NB4 (cell line): ENCODE results near the gene GPN3.
A peak's percentile ranks its signal among the peaks of the same experiment; 100 is the strongest.
"Not testable (repeated sequence)": the region's sequence is repeated elsewhere in the genome, so short reads cannot be mapped to it uniquely, and the experiment has no call there.

Experiments used
- DNase-seq: peaks from one replicate; pipeline ENCODE4 v3.0.0; 2010; ENCODE audit warnings: low read depth
- H3K4me3 ChIP-seq: one replicate; pipeline ENCODE4 v1.5.1; 2011; ENCODE audit warnings: mild to moderate bottlenecking, low read depth, low read length, moderate library complexity
- CTCF ChIP-seq: IDR thresholded peaks from one replicate; pipeline ENCODE4 v1.5.1; 2012; ENCODE audit warnings: low read depth, low read length
- MAX ChIP-seq: IDR thresholded peaks from 2 replicates; pipeline ENCODE4 v1.6.1; 2011; ENCODE audit warnings: low read depth, low read length
- MYC ChIP-seq: IDR thresholded peaks from 2 replicates; pipeline ENCODE4 v1.6.1; 2011; ENCODE audit warnings: low read depth, low read length
- POLR2A ChIP-seq: IDR thresholded peaks from 2 replicates; pipeline ENCODE4 v1.6.1; 2011; ENCODE audit warnings: mild to moderate bottlenecking; ENCODE audit not compliant: insufficient read length; ENCODE audit errors: extremely low read depth

The GPN3 gene

GRCh38 chr12:110451263-110451662 lies 16.8 kb downstream of the GPN3 start:
- no peak for TF ChIP-seq MAX
- no peak for TF ChIP-seq MYC
- TF ChIP-seq POLR2A: no peak
- TF ChIP-seq CTCF: no peak
- no peak overlapping the region for H3K4me3 ChIP-seq
- DNase-seq: no peak

GRCh38 chr12:110449799-110450497 lies 18.1 kb downstream of the GPN3 start, which contains the start of gene ARPC3:
ARPC3 (minus strand) TSS chr12:110450337; CDS start chr12:110450260, 77 bp downstream.
- peak within 1 kb of the TSS; percentile 90 for H3K4me3 ChIP-seq
- TF ChIP-seq CTCF: peak; percentile 93
- TF ChIP-seq MAX: peak; percentile 60; the same call in 1 of the 2 replicates
- TF ChIP-seq MYC: peak; percentile 84
- TF ChIP-seq POLR2A: peak; percentile 73
- DNase-seq: peak; percentile 99

- DNase-seq: no peak
- no peak overlapping the region for H3K4me3 ChIP-seq
- TF ChIP-seq CTCF (no peak), MAX (no peak), POLR2A (no peak), MYC (no peak)
Measured at GRCh38 chr12:110444455-110444854, 23.6 kb downstream of the GPN3 start.

GRCh38 chr12:110436231-110436630 lies 31.8 kb downstream of the GPN3 start:
- no peak overlapping the region for H3K4me3 ChIP-seq
- no peak for DNase-seq
- TF ChIP-seq CTCF (no peak), MAX (no peak), MYC (no peak), POLR2A (no peak)

- no peak for TF ChIP-seq MYC
- no peak for TF ChIP-seq MAX
- TF ChIP-seq POLR2A: no peak
- no peak for TF ChIP-seq CTCF
Measured at GRCh38 chr12:110431957-110432587, 36.0 kb downstream of the GPN3 start.

GRCh38 chr12:110429676-110430075 lies 38.4 kb downstream of the GPN3 start:
- not testable (repeated sequence) for H3K4me3 ChIP-seq, DNase-seq

More at GRCh38 chr12:110431957-110432587, 36.0 kb downstream of the GPN3 start:
- H3K4me3 ChIP-seq: peak overlapping the region; percentile 52
- no peak for DNase-seq
